A549 (cell line): ENCODE measurements around the gene DLX4. TPM values are rescaled to one million over a fixed set of nuclear protein-coding genes. Genes with fewer than 3 reads are reported as not detected.

Experiments used
- ATAC-seq, 2 experiments: fragments of 200-7000 bp in 1 of 2; fragments of >200 bp in 1 of 2; cut with Nextera tagmentation in 1 of 2; cut with Tn5 transposase in 1 of 2; 3 replicates each; pipeline versions ENCODE4 v1.8.0 to v1.9.1; 2018 to 2020; ENCODE audit warnings: mild to moderate bottlenecking in 1 of 2, moderate library complexity in 1 of 2
- CTCF ChIA-PET: fragments of 300-600 bp; sonication (Branson Sonifier 250); formaldehyde crosslinking; extraction: SDS; loops from one replicate; lab custom pipeline; 2021; ENCODE audit warnings: antibody characterized with exemption, inconsistent platforms; lab: Yijun Ruan, JAX
- POLR2A ChIA-PET: fragments of 350-600 bp; formaldehyde crosslinking; extraction: SDS; loops from one replicate; lab custom pipeline; 2021; ENCODE audit warnings: antibody characterized with exemption, inconsistent platforms; lab: Yijun Ruan, JAX
- DNase-seq, 2 experiments: peaks; one replicate each; pipeline versions ENCODE4 v3.0.0 to v3.0.0-alpha.2; 2011 to 2016; ENCODE audit warnings: low read depth in 1 of 2, low spot score in 1 of 2
- FAIRE-seq: peaks from 2 replicates; lab custom pipeline; 2011; peaks lifted over from hg19 to GRCh38; lab: Jason Lieb, UNC
- H3K27ac ChIP-seq, 2 experiments: fragments of >200 bp; sonication (Bioruptor Twin); formaldehyde crosslinking; 3 replicates each; pipeline ENCODE4 v1.5.1; 2016 to 2017
- H3K4me1 ChIP-seq: fragments of >200 bp; sonication (Bioruptor Twin); formaldehyde crosslinking; 3 replicates; pipeline ENCODE4 v1.6.1; 2016
- H3K4me2 ChIP-seq: fragments of >200 bp; sonication (Bioruptor Twin); formaldehyde crosslinking; 3 replicates; pipeline ENCODE4 v1.6.1; 2016
- H3K4me3 ChIP-seq: fragments of >200 bp; sonication (Bioruptor Twin); formaldehyde crosslinking; 3 replicates; pipeline ENCODE4 v1.5.1; 2016
- H3K9me3 ChIP-seq: fragments of >200 bp; sonication (Bioruptor Twin); formaldehyde crosslinking; 3 replicates; pipeline ENCODE4 v1.6.1; 2016
- CBX2 ChIP-seq: fragments of 200-600 bp; sonication (generic); IDR thresholded peaks from 2 replicates; pipeline ENCODE4 v1.6.1; 2016; ENCODE audit warnings: low read depth, mild to moderate bottlenecking, borderline replicate concordance
- CEBPB ChIP-seq, 2 experiments: fragments of >200 bp in 1 of 2; sonication (Bioruptor Twin) in 1 of 2; formaldehyde crosslinking in 1 of 2; IDR thresholded peaks; 2 replicates each; pipeline ENCODE4 v1.6.1; 2012 to 2016
- CHD4 ChIP-seq: fragments of 200-600 bp; sonication (generic); IDR thresholded peaks from 2 replicates; pipeline ENCODE4 v1.6.1; 2016; ENCODE audit warnings: antibody characterized with exemption, mild to moderate bottlenecking, borderline replicate concordance
- CTCF ChIP-seq: fragments of >200 bp; sonication (Bioruptor Twin); formaldehyde crosslinking; IDR thresholded peaks from 3 replicates; pipeline ENCODE4 v1.5.1; 2016
- E2F6 ChIP-seq: IDR thresholded peaks from 2 replicates; pipeline ENCODE4 v1.6.1; 2012; ENCODE audit warnings: low read depth, borderline replicate concordance
- EHF ChIP-seq: fragments of 250-450 bp; sonication (Bioruptor Pico); IDR thresholded peaks from 2 replicates; pipeline ENCODE4 v1.5.0; 2020; ENCODE audit warnings: mild to moderate bottlenecking
- EHMT2 ChIP-seq: fragments of 200-600 bp; sonication (generic); IDR thresholded peaks from 2 replicates; pipeline ENCODE4 v1.6.1; 2016; ENCODE audit warnings: antibody characterized with exemption, low read depth, mild to moderate bottlenecking, moderate library complexity
- ESRRA ChIP-seq: fragments of 150-350 bp; IDR thresholded peaks from 2 replicates; pipeline ENCODE4 v1.6.1; 2014; ENCODE audit warnings: mild to moderate bottlenecking, low read length, borderline replicate concordance
- HDAC2 ChIP-seq: fragments of 200-600 bp; sonication (generic); IDR thresholded peaks from 2 replicates; pipeline ENCODE4 v1.6.1; 2016
- HEYL ChIP-seq: fragments of 250-450 bp; sonication (Bioruptor Pico); IDR thresholded peaks from 2 replicates; pipeline ENCODE4 v1.8.0; 2021; ENCODE audit warnings: mild to moderate bottlenecking, moderate library complexity
- HMGXB4 ChIP-seq: fragments of 250-450 bp; sonication (Bioruptor Pico); IDR thresholded peaks from 2 replicates; pipeline ENCODE4 v1.5.0; 2021; ENCODE audit warnings: mild to moderate bottlenecking, moderate library complexity, borderline replicate concordance
- JUNB ChIP-seq: fragments of >200 bp; sonication (Bioruptor Twin); formaldehyde crosslinking; IDR thresholded peaks from 2 replicates; pipeline ENCODE4 v1.6.1; 2016
- KDM1A ChIP-seq: fragments of 200-600 bp; sonication (generic); IDR thresholded peaks from 2 replicates; pipeline ENCODE4 v1.6.1; 2016; ENCODE audit warnings: low read depth, mild to moderate bottlenecking
- PBX3 ChIP-seq: IDR thresholded peaks from 2 replicates; pipeline ENCODE4 v1.6.1; 2012
- RAD21 ChIP-seq, 2 experiments: fragments of >200 bp in 1 of 2; sonication (Bioruptor Twin) in 1 of 2; formaldehyde crosslinking in 1 of 2; IDR thresholded peaks in 1 of 2; conservative IDR thresholded peaks in 1 of 2; 2 replicates in 1 of 2; 3 replicates in 1 of 2; pipeline ENCODE4 v1.6.1; 2012 to 2018; ENCODE audit warnings: inconsistent platforms in 1 of 2
- SMC3 ChIP-seq: fragments of >200 bp; sonication (Bioruptor Twin); formaldehyde crosslinking; IDR thresholded peaks from 3 replicates; pipeline ENCODE4 v1.6.1; 2018; ENCODE audit warnings: inconsistent platforms
- WGBS: methylation state at CpG from one replicate; pipeline ENCODE4 v1.1.6; 2017; ENCODE audit errors: missing lambda C conversion rate; 5-methylcytosine and 5-hydroxymethylcytosine counted together
- polyA plus RNA-seq, 4 experiments: library from polyadenylated mRNA; depleted of rRNA in 3 of 4; stranded (reverse); fragments of >200 nt; fragmentation: RNase III in 1 of 4; extraction: RNeasy Plus Mini Kit Qiagen cat#74134 plus additional on column Dnase treatment in 1 of 4; gene quantifications; 2 replicates in 3 of 4; 3 replicates in 1 of 4; pipeline ENCODE4 v1.2.3, GENCODE V29; 2011 to 2017

The DLX4 gene
- polyA plus RNA-seq, 2 of the 4 experiments (the other 2 are of a cell fraction): 2.9 to 4.1 TPM

GRCh38 chr17:49951362-49952082 is 17.5 kb upstream of the DLX4 start:
- ATAC-seq (no peak), DNase-seq (no peak), FAIRE-seq (no peak)
- ChIA-PET POLR2A (no interaction called here), CTCF (interaction anchor here (0.6 to 82.2 kb wide), 19 partner anchors 15 to 361 kb away, joined by 3 to 2613 read pairs (median 4); partner anchors contain the start of genes DLX3 and DLX4)
- no peak overlapping the region for H3K4me2 ChIP-seq
- no peak overlapping the region for H3K4me3 ChIP-seq
- H3K9me3 ChIP-seq: no peaks in the 10 kb centered on the region
- TF ChIP-seq E2F6 (no peak), HEYL (CRISPR knock-in tag) (no peak), KDM1A (no peak), HMGXB4 (CRISPR knock-in tag) (no peak), HDAC2 (no peak), CHD4 (no peak), JUNB (no peak), EHF (CRISPR knock-in tag) (no peak), PBX3 (no peak)
- TF ChIP-seq, all 56 proteins: peak for 0
- 46% methylated on average over 13 of the region's 14 CpGs for WGBS
- peaks cover 5% of the 10 kb centered on the region; the same call in 1 of the 3 replicates for H3K4me1 ChIP-seq
- no peak overlapping the region for H3K27ac ChIP-seq

- POLR2A ChIA-PET: no interaction called here
- Histone ChIP-seq H3K27ac (no peak overlapping the region), H3K4me2 (0 out of 3 replicates have a peak overlapping the region, but pooled peaks have one; percentile 8)
Observed at GRCh38 chr17:49952209-49952911, 16.6 kb upstream of the DLX4 start.

More at GRCh38 chr17:49952209-49952911, 16.6 kb upstream of the DLX4 start:
- H3K4me1 ChIP-seq: peaks cover 5% of the 10 kb centered on the region; the same call in 1 of the 3 replicates
- WGBS: 43% methylated on average over 7 of the region's 7 CpGs
- no peaks in the 10 kb centered on the region for H3K9me3 ChIP-seq
- CTCF ChIA-PET: interaction anchor here (0.5 to 82.2 kb wide), 32 partner anchors 14 to 395 kb away, joined by 3 to 2613 read pairs (median 4); partner anchors contain the start of genes DLX3, DLX4, PDK2 and TAC4
- TF ChIP-seq SMC3 (peak; percentile 74), CBX2 (no peak), EHMT2 (no peak), CEBPB (IDR thresholded peaks at IDR 0.05) (no peak), RAD21 (conservative IDR thresholded peaks at IDR 0.05 in 1 of 2, IDR thresholded peaks at IDR 0.05 in 1 of 2) (peak; percentile 74 to 85), ESRRA (peak; percentile 47; the same call in 1 of the 2 replicates), CTCF (peak; percentile 91)
- TF ChIP-seq, all 56 proteins: peak for 4
- no peak overlapping the region for H3K4me3 ChIP-seq
- peak; percentile 94 to 98 for ATAC-seq
- peak; percentile 85 to 98 for DNase-seq
- peak; percentile 99 for FAIRE-seq
